PC-3 (cell line): Measurements from ENCODE around the gene RNLS. TPM values are rescaled to one million over a fixed set of nuclear protein-coding genes. Genes with fewer than 3 reads are reported as not detected.

Source experiments
- ATAC-seq: fragments of 200-7000 bp; cut with Tn5 transposase; 2 replicates; pipeline ENCODE4 v1.9.1; 2020; ENCODE audit warnings: mild to moderate bottlenecking, moderate library complexity
- BruUV-seq: library from RNA; stranded (reverse); fragments of 400-500 nt; replicated peaks from 2 replicates; lab custom pipeline; 2021; lab: Mats Ljungman, UMichigan
- CTCF ChIA-PET: fragments of 300-600 bp; sonication (Branson Sonifier 250); formaldehyde crosslinking; loops from one replicate; lab custom pipeline; 2022; ENCODE audit warnings: antibody characterized with exemption; lab: Charles Lee
- POLR2A ChIA-PET: fragments of 300-600 bp; sonication (Branson Sonifier 250); formaldehyde crosslinking; loops from one replicate; lab custom pipeline; 2022; ENCODE audit warnings: antibody characterized with exemption; ENCODE audit not compliant: unreplicated experiment; lab: Charles Lee
- DNase-seq: peaks from one replicate; pipeline ENCODE4 v3.0.0-alpha.2; 2015
- H2AFZ ChIP-seq: fragments of 300-600 bp; sonication (generic); 2 replicates; pipeline ENCODE4 v1.6.0; 2016; ENCODE audit warnings: antibody characterized with exemption, low read length
- H3F3A ChIP-seq: fragments of 300-600 bp; sonication (generic); one replicate; pipeline ENCODE4 v1.6.0; 2017; ENCODE audit warnings: antibody characterized with exemption, low read length, control low read depth, mild to moderate bottlenecking; ENCODE audit not compliant: unreplicated experiment
- H3K27ac ChIP-seq: fragments of 300-600 bp; sonication (generic); 2 replicates; pipeline ENCODE4 v1.5.1; 2016; ENCODE audit warnings: mild to moderate bottlenecking, low read length
- H3K27me3 ChIP-seq: fragments of 300-600 bp; sonication (generic); 2 replicates; pipeline ENCODE4 v1.6.1; 2016; ENCODE audit warnings: low read length, mixed read lengths
- H3K36me3 ChIP-seq: fragments of 300-600 bp; sonication (generic); 2 replicates; pipeline ENCODE4 v1.6.1; 2016; ENCODE audit warnings: low read depth, mixed run types, low read length, mixed read lengths
- H3K4me1 ChIP-seq: fragments of 300-600 bp; sonication (generic); 2 replicates; pipeline ENCODE4 v1.5.1; 2016; ENCODE audit warnings: low read length; ENCODE audit not compliant: insufficient read depth
- H3K4me2 ChIP-seq: fragments of 300-600 bp; sonication (generic); 2 replicates; pipeline ENCODE4 v1.6.0; 2016; ENCODE audit warnings: low read length
- H3K4me3 ChIP-seq: fragments of 300-600 bp; sonication (generic); 2 replicates; pipeline ENCODE4 v1.5.1; 2016; ENCODE audit warnings: mild to moderate bottlenecking, low read length, mixed read lengths
- H3K79me2 ChIP-seq: fragments of 300-600 bp; sonication (generic); 2 replicates; pipeline ENCODE4 v1.6.1; 2017; ENCODE audit warnings: low read length, mixed read lengths
- H3K9ac ChIP-seq: fragments of 300-600 bp; sonication (generic); 2 replicates; pipeline ENCODE4 v1.6.0; 2016; ENCODE audit warnings: mild to moderate bottlenecking, low read length
- H3K9me2 ChIP-seq: fragments of 300-600 bp; sonication (generic); replicated peaks from 2 replicates; pipeline ENCODE4 v1.6.1; 2016; ENCODE audit warnings: mixed run types, low read length, mixed read lengths
- H3K9me3 ChIP-seq: fragments of 300-600 bp; sonication (generic); 2 replicates; pipeline ENCODE4 v1.6.1; 2016; ENCODE audit warnings: low read length, mixed read lengths
- H4K20me1 ChIP-seq: fragments of 300-600 bp; sonication (generic); 2 replicates; pipeline ENCODE4 v1.6.1; 2016; ENCODE audit warnings: low read length, mixed read lengths
- CTCF ChIP-seq: fragments of 300-600 bp; sonication (generic); conservative IDR thresholded peaks from 2 replicates; pipeline ENCODE4 v1.5.1; 2017; ENCODE audit warnings: antibody characterized with exemption, low read depth, mild to moderate bottlenecking, low read length
- EZH2 ChIP-seq: fragments of 300-600 bp; sonication (generic); IDR thresholded peaks from one replicate; pipeline ENCODE4 v1.6.1; 2017; ENCODE audit warnings: antibody characterized with exemption, mild to moderate bottlenecking, low read length; ENCODE audit not compliant: unreplicated experiment
- EZH2phosphoT487 ChIP-seq: fragments of 300-600 bp; sonication (generic); IDR thresholded peaks from 2 replicates; pipeline ENCODE4 v1.6.1; 2018; ENCODE audit warnings: mild to moderate bottlenecking, antibody characterized with exemption, low read length, borderline replicate concordance
- intact Hi-C: fragments of 100-400 bp; cut with micrococcal nuclease; formaldehyde crosslinking; loops from 2 replicates; pipeline ENCODE4 v1.9.0; 2023
- total RNA-seq: library from RNA; depleted of rRNA; stranded (reverse); fragments of >200 nt; gene quantifications from 2 replicates; pipeline ENCODE4 v1.2.3, GENCODE V29; 2014

RNLS gene
- total RNA-seq, 1 experiment from 2014 or later = not detected

- H3K9ac ChIP-seq = no peak overlapping the region
- CTCF ChIA-PET = no interaction called here
- no TSS peak for BruUV-seq
- no peaks in the 10 kb centered on the region for H3K27me3 ChIP-seq
- H3K4me3 ChIP-seq = no peak overlapping the region
- H3K79me2 ChIP-seq = no peaks in the 10 kb centered on the region
- no peaks in the 10 kb centered on the region for H4K20me1 ChIP-seq
- ATAC-seq (no peak), DNase-seq (no peak)
- H3K4me1 ChIP-seq = no peaks in the 10 kb centered on the region
- no peak overlapping the region for H2AFZ ChIP-seq
- no peak for TF ChIP-seq CTCF
- TF ChIP-seq EZH2 = no peak
- no peak for TF ChIP-seq EZH2phosphoT487
- no peaks in the 10 kb centered on the region for H3K9me2 ChIP-seq
- POLR2A ChIA-PET = no interaction called here
- no peaks in the 10 kb centered on the region for H3F3A ChIP-seq
- H3K9me3 ChIP-seq = no peaks in the 10 kb centered on the region
- H3K27ac ChIP-seq = no peak overlapping the region
- H3K36me3 ChIP-seq = no peaks in the 10 kb centered on the region
- no peak overlapping the region for H3K4me2 ChIP-seq
- intact Hi-C loops = no loop called here
Measured at GRCh38 chr10:88299787-88300186, 283.3 kb downstream of the RNLS start.

- no peaks in the 10 kb centered on the region for H3K79me2 ChIP-seq
- DNase-seq = no peak
- H3K27me3 ChIP-seq = no peaks in the 10 kb centered on the region
- no peak overlapping the region for H3K9ac ChIP-seq
- no peaks in the 10 kb centered on the region for H4K20me1 ChIP-seq
- TF ChIP-seq CTCF (no peak), EZH2 (no peak), EZH2phosphoT487 (no peak)
- intact Hi-C loops = no loop called here
- H3K9me3 ChIP-seq = no peaks in the 10 kb centered on the region
- H3K4me3 ChIP-seq = no peak overlapping the region
- H3F3A ChIP-seq = no peaks in the 10 kb centered on the region
- ATAC-seq = no peak
- H3K9me2 ChIP-seq = no peaks in the 10 kb centered on the region
- BruUV-seq = no TSS peak
- ChIA-PET CTCF (no interaction called here), POLR2A (no interaction called here)
- no peak overlapping the region for H3K27ac ChIP-seq
- no peaks in the 10 kb centered on the region for H3K36me3 ChIP-seq
- H2AFZ ChIP-seq = no peak overlapping the region
- H3K4me1 ChIP-seq = no peaks in the 10 kb centered on the region
- H3K4me2 ChIP-seq = no peak overlapping the region
Measured at GRCh38 chr10:88297103-88297502, 286.0 kb downstream of the RNLS start.

- POLR2A ChIA-PET = no interaction called here
Measured at GRCh38 chr10:88293651-88294230, 289.4 kb downstream of the RNLS start.

More at GRCh38 chr10:88293651-88294230, 289.4 kb downstream of the RNLS start:
- TF ChIP-seq EZH2 = no peak
- TF ChIP-seq EZH2phosphoT487 = no peak
- TF ChIP-seq CTCF = no peak
- BruUV-seq = no TSS peak
- Histone ChIP-seq H3K9me3 (no peaks in the 10 kb centered on the region), H3K27ac (no peak overlapping the region), H3K9me2 (no peaks in the 10 kb centered on the region), H3K27me3 (no peaks in the 10 kb centered on the region), H4K20me1 (no peaks in the 10 kb centered on the region), H3F3A (no peaks in the 10 kb centered on the region), H3K79me2 (no peaks in the 10 kb centered on the region), H3K4me1 (no peaks in the 10 kb centered on the region), H3K9ac (no peak overlapping the region), H3K36me3 (no peaks in the 10 kb centered on the region), H3K4me3 (no peak overlapping the region), H2AFZ (no peak overlapping the region), H3K4me2 (no peak overlapping the region)
- CTCF ChIA-PET = no interaction called here
- intact Hi-C loops = no loop called here
- DNase-seq = no peak
- ATAC-seq = no peak
